HepG2 (cell line): ENCODE data around the gene LMOD1.

Experiments
- AGO1 ChIP-seq: fragments of 200-400 bp; formaldehyde crosslinking; IDR thresholded peaks from 2 replicates; pipeline ENCODE4 v1.6.1; 2017; ENCODE audit warnings: mild to moderate bottlenecking, low read depth, low read length, moderate library complexity; ENCODE audit not compliant: poor library complexity, severe bottlenecking
- FOXJ3 ChIP-seq: sonication (generic); formaldehyde crosslinking; IDR thresholded peaks from 2 replicates; pipeline ENCODE4 v1.4.0; 2020; ENCODE audit warnings: missing genetic modification reagents, mild to moderate bottlenecking, borderline replicate concordance
- HNRNPH1 ChIP-seq: fragments of 200-400 bp; formaldehyde crosslinking; optimal IDR thresholded peaks from 2 replicates; pipeline ENCODE3; 2017; ENCODE audit warnings: mild to moderate bottlenecking, low read depth, low read length
- SMYD3 ChIP-seq: sonication (generic); formaldehyde crosslinking; IDR thresholded peaks from 2 replicates; pipeline ENCODE4 v1.8.1; 2023; ENCODE audit warnings: mild to moderate bottlenecking, missing genetic modification reagents
- ZNF431 ChIP-seq: sonication (generic); formaldehyde crosslinking; IDR thresholded peaks from 2 replicates; pipeline ENCODE4 v1.9.0; 2022; ENCODE audit warnings: missing genetic modification reagents, low read depth, mild to moderate bottlenecking, borderline replicate concordance
- TF ChIP-seq, protein P1 (sequence below): sonication (generic); formaldehyde crosslinking; IDR thresholded peaks from 2 replicates; pipeline ENCODE4 v1.4.0; 2020; ENCODE audit warnings: low read depth, mild to moderate bottlenecking, missing genetic modification reagents

DNA sequence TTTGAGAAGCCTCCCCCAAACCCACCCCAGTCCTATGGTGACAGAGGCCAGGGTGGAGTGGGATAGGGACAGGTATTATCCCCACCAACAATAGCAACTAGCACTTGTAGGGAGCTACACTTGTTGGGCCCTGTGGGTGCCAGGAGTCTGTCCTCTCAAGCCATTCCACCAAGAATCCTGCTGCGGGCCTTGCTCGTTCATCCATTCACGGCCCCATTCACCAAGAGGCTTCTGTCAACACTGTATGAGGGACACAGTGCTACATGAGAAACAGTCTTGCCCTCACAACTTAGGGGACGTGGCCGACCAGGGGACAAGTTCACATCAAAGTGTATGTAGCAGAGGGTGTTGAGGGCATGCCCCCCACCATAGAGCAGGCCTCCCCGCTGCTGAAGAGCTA, 38.7 kb downstream of the LMOD1 start:
- TF ChIP-seq SMYD3 (no peak), AGO1 (no peak), FOXJ3 (CRISPR knock-in tag) (no peak), ZNF431 (CRISPR knock-in tag) (no peak), HNRNPH1 (no peak)
- TF ChIP-seq, protein P1, sequence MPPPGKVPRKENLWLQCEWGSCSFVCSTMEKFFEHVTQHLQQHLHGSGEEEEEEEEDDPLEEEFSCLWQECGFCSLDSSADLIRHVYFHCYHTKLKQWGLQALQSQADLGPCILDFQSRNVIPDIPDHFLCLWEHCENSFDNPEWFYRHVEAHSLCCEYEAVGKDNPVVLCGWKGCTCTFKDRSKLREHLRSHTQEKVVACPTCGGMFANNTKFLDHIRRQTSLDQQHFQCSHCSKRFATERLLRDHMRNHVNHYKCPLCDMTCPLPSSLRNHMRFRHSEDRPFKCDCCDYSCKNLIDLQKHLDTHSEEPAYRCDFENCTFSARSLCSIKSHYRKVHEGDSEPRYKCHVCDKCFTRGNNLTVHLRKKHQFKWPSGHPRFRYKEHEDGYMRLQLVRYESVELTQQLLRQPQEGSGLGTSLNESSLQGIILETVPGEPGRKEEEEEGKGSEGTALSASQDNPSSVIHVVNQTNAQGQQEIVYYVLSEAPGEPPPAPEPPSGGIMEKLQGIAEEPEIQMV (CRISPR knock-in tag) = no peak
